Loucy (cell line): ENCODE measurements around the gene ANKRD18A.

Experiments
- H2AFZ ChIP-seq: fragments of 200-600 bp; sonication (generic); 2 replicates; pipeline ENCODE4 v1.6.0; 2016; ENCODE audit warnings: antibody characterized with exemption, mild to moderate bottlenecking, low read length, moderate library complexity
- H3F3A ChIP-seq: fragments of 200-600 bp; 2 replicates; pipeline ENCODE4 v1.6.0; 2016; ENCODE audit warnings: antibody characterized with exemption, low read depth, mild to moderate bottlenecking
- H3K27me3 ChIP-seq: fragments of 200-600 bp; sonication (generic); 2 replicates; pipeline ENCODE4 v1.6.1; 2014; ENCODE audit warnings: low read length, mild to moderate bottlenecking; ENCODE audit not compliant: insufficient read depth, poor library complexity, severe bottlenecking
- H3K36me3 ChIP-seq: fragments of 200-600 bp; sonication (generic); 2 replicates; pipeline ENCODE4 v1.6.1; 2016; ENCODE audit warnings: low read length; ENCODE audit not compliant: insufficient read depth
- H3K4me1 ChIP-seq: fragments of 200-600 bp; sonication (generic); 2 replicates; pipeline ENCODE4 v1.5.1; 2014; ENCODE audit warnings: low read length, mild to moderate bottlenecking; ENCODE audit not compliant: insufficient read depth, poor library complexity, severe bottlenecking
- H3K4me2 ChIP-seq: fragments of 200-600 bp; sonication (generic); 2 replicates; pipeline ENCODE4 v1.6.0; 2014; ENCODE audit warnings: antibody characterized with exemption, low read length, low read depth, mild to moderate bottlenecking; ENCODE audit not compliant: poor library complexity, severe bottlenecking
- H3K4me3 ChIP-seq: fragments of 200-600 bp; sonication (generic); 2 replicates; pipeline ENCODE4 v1.5.1; 2014; ENCODE audit warnings: low read length, mild to moderate bottlenecking, mixed read lengths; ENCODE audit not compliant: poor library complexity, severe bottlenecking
- H3K79me2 ChIP-seq: fragments of 200-600 bp; sonication (generic); 2 replicates; pipeline ENCODE4 v1.6.1; 2014; ENCODE audit warnings: low read length; ENCODE audit not compliant: insufficient read depth
- H3K9ac ChIP-seq: fragments of 200-600 bp; sonication (generic); 2 replicates; pipeline ENCODE4 v1.6.0; 2014; ENCODE audit warnings: mild to moderate bottlenecking, low read depth, low read length, moderate library complexity; ENCODE audit not compliant: poor library complexity, severe bottlenecking
- H3K9me2 ChIP-seq: fragments of 200-600 bp; sonication (generic); replicated peaks from 2 replicates; pipeline ENCODE4 v1.6.1; 2016; ENCODE audit warnings: low read depth, low read length, mixed read lengths
- H3K9me3 ChIP-seq: fragments of 200-600 bp; sonication (generic); 2 replicates; pipeline ENCODE4 v1.6.1; 2014; ENCODE audit warnings: mild to moderate bottlenecking, antibody characterized with exemption, low read length, low read depth; ENCODE audit not compliant: insufficient read depth
- H4K20me1 ChIP-seq: fragments of 200-600 bp; sonication (generic); 2 replicates; pipeline ENCODE4 v1.6.0; 2014; ENCODE audit warnings: antibody characterized with exemption, low read length, mild to moderate bottlenecking; ENCODE audit not compliant: insufficient read depth, poor library complexity, severe bottlenecking
- EZH2phosphoT487 ChIP-seq: fragments of 200-600 bp; IDR thresholded peaks from 2 replicates; pipeline ENCODE4 v1.6.1; 2018; ENCODE audit warnings: antibody characterized with exemption, mild to moderate bottlenecking, moderate library complexity, borderline replicate concordance
- TF ChIP-seq, protein P1 (sequence below): fragments of 200-600 bp; sonication (generic); conservative IDR thresholded peaks from 2 replicates; pipeline ENCODE4 v1.5.1; 2014; ENCODE audit warnings: mild to moderate bottlenecking, antibody characterized with exemption, low read length

The ANKRD18A gene

DNA sequence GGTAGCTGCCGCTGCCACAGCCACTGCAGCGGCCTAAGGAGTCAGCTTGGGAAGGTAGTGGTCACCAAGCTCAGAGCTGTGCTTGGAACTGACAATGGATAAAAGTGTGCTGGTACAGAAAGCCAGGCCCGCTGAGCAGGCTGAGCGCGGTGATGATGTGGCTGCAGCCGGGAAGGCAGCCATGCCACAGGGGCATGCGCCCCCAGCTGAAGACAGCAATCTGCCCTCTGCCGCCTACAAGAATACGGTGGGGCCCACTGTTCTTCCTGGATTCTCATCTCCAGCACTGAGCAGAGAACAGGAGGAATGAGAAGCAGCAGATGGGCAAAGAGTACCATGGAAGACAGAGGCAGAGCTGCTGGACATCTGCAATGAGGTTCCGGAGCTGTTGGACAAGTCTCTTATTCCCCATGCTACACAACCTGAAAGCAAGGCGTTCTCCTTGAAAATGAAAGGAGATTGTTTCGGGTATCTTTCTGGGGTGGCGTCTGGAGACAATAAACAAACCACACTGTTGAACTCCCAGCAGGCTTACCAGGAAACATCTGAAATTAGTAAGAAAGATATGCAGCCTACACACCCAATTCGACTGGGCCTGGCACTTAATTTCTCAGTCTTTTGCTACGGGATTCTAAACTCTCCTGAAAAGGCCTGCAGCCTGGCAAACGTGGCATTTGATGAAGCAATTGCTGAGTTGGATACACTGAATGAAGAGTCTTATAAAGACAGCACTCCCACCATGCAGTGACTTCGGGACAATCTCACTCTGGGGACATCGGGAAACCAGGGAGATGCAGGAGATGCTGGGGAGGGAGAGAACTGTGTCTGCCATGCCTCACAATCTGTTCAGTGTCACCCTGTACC, 22.8 kb upstream of the ANKRD18A start:
- H3K9ac ChIP-seq = no peak overlapping the region
- no peaks in the 10 kb centered on the region for H4K20me1 ChIP-seq
- H3K4me2 ChIP-seq = no peak overlapping the region
- H3K79me2 ChIP-seq = no peaks in the 10 kb centered on the region
- no peaks in the 10 kb centered on the region; the same call in 1 of the 2 replicates for H3K9me3 ChIP-seq
- TF ChIP-seq EZH2phosphoT487 = no peak
- TF ChIP-seq, protein P1, sequence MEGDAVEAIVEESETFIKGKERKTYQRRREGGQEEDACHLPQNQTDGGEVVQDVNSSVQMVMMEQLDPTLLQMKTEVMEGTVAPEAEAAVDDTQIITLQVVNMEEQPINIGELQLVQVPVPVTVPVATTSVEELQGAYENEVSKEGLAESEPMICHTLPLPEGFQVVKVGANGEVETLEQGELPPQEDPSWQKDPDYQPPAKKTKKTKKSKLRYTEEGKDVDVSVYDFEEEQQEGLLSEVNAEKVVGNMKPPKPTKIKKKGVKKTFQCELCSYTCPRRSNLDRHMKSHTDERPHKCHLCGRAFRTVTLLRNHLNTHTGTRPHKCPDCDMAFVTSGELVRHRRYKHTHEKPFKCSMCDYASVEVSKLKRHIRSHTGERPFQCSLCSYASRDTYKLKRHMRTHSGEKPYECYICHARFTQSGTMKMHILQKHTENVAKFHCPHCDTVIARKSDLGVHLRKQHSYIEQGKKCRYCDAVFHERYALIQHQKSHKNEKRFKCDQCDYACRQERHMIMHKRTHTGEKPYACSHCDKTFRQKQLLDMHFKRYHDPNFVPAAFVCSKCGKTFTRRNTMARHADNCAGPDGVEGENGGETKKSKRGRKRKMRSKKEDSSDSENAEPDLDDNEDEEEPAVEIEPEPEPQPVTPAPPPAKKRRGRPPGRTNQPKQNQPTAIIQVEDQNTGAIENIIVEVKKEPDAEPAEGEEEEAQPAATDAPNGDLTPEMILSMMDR = no peak
- no peak overlapping the region for H2AFZ ChIP-seq
- no peaks in the 10 kb centered on the region for H3K36me3 ChIP-seq
- no peaks in the 10 kb centered on the region for H3F3A ChIP-seq
- H3K9me2 ChIP-seq = no peaks in the 10 kb centered on the region
- no peak overlapping the region for H3K4me3 ChIP-seq
- no peaks in the 10 kb centered on the region for H3K4me1 ChIP-seq
- no peaks in the 10 kb centered on the region for H3K27me3 ChIP-seq

DNA sequence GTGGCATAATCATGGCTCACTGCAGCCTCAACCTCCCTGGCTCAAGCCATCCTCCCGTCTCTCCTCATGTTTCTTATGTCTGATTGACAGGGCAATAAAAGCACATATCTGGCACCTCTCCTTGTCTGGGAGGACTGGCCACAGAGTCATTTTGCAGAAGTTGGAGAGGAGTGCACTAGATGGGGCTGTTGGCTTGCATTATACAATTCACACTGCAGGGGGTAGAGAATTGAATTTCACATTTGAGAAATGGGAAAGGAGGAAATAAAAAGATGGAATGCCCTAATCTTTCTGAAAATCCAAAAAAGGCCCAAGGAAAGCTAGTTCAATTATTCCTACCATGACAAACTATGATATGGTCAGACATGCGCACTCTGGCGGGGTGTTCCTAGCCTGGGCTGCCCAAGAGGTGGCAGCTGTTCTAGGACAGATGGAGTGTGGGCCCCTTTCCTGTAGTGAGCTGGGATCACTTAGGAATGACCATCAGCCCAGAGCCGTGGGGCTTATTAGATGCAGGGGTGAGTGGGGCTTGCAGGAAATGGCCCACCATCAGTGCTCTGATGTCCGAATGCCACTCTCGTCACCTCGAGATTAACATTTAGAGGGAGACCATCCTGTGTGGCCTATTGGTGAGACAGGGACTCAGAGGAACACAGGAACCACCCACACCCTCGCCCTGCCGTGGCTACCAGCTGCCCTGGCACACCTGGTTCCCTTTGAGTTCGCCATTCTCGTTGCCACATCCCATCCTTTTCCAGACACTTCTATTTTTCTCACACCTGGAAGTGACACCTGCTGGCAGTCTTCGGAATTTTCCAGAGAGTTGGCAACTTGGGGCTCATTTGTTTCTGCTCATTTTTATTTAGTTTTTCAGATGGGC, 21.8 kb upstream of the ANKRD18A start:
- no peaks in the 10 kb centered on the region for H3K27me3 ChIP-seq
- no peak overlapping the region for H3K4me2 ChIP-seq
- no peaks in the 10 kb centered on the region for H3K9me2 ChIP-seq
- no peaks in the 10 kb centered on the region for H3K79me2 ChIP-seq
- no peak overlapping the region for H3K9ac ChIP-seq
- no peaks in the 10 kb centered on the region for H3K36me3 ChIP-seq
- H3F3A ChIP-seq = no peaks in the 10 kb centered on the region
- no peaks in the 10 kb centered on the region for H3K4me1 ChIP-seq
- no peak overlapping the region for H2AFZ ChIP-seq
- no peak overlapping the region for H3K4me3 ChIP-seq
- H3K9me3 ChIP-seq = no peaks in the 10 kb centered on the region
- no peaks in the 10 kb centered on the region for H4K20me1 ChIP-seq
- TF ChIP-seq EZH2phosphoT487 = no peak
- TF ChIP-seq, protein P1 = peak; percentile 23; the same call in 1 of the 2 replicates

DNA sequence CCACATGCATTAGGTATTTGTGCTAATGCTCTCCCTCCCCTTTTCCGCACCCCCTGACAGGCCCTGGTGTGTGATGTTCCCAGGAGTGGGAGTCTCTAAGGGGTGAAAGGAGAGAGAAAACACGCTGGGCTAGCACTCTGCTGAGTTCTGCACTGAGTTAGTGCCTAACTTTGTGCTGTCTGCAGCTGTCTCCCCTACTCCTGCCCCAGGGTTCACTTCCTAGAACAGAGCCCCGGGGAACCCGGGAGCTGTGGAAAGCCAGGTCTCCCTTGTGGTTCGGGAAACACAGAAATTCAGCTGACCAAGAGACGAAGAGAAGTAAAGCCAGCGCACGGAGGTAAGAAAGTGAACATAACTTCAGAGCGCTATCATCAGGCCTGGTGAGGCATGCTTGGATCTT, 20.7 kb upstream of the ANKRD18A start:
- no peaks in the 10 kb centered on the region for H3K79me2 ChIP-seq
- no peak overlapping the region for H2AFZ ChIP-seq
- no peaks in the 10 kb centered on the region for H4K20me1 ChIP-seq
- H3K4me2 ChIP-seq = no peak overlapping the region
- H3K9me2 ChIP-seq = no peaks in the 10 kb centered on the region
- no peak overlapping the region for H3K4me3 ChIP-seq
- H3F3A ChIP-seq = no peaks in the 10 kb centered on the region
- TF ChIP-seq EZH2phosphoT487 = no peak
- TF ChIP-seq, protein P1 = no peak
- H3K36me3 ChIP-seq = no peaks in the 10 kb centered on the region
- H3K4me1 ChIP-seq = no peaks in the 10 kb centered on the region
- H3K27me3 ChIP-seq = no peaks in the 10 kb centered on the region
- H3K9ac ChIP-seq = no peak overlapping the region
- H3K9me3 ChIP-seq = no peaks in the 10 kb centered on the region
